Measurements from ENCODE around the gene YWHAH.

DNA sequence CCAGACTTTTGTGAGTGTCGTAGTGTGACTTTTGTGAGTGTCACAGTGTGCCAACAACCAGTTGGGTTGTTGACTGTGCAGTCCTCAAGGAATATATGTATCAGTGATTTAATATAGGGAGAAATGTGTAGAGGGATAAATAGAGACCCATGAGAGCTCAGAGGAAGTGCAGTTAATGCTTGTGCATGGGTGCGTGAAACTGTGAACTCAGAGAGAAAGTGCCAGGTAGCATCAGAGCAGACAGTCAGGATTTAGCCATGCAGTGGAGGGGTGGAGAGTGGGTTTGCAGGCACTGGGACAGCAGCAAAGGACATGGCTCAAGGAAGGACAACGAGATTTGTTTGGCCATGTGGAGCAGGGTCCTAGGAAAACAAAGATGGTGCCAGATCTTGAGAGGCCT, 33.6 kb downstream of the YWHAH start:
- no peak for TF ChIP-seq EZH2 (IDR thresholded peaks at IDR 0.05; ENCODE audit: borderline replicate concordance)
- TF ChIP-seq, protein P1, sequence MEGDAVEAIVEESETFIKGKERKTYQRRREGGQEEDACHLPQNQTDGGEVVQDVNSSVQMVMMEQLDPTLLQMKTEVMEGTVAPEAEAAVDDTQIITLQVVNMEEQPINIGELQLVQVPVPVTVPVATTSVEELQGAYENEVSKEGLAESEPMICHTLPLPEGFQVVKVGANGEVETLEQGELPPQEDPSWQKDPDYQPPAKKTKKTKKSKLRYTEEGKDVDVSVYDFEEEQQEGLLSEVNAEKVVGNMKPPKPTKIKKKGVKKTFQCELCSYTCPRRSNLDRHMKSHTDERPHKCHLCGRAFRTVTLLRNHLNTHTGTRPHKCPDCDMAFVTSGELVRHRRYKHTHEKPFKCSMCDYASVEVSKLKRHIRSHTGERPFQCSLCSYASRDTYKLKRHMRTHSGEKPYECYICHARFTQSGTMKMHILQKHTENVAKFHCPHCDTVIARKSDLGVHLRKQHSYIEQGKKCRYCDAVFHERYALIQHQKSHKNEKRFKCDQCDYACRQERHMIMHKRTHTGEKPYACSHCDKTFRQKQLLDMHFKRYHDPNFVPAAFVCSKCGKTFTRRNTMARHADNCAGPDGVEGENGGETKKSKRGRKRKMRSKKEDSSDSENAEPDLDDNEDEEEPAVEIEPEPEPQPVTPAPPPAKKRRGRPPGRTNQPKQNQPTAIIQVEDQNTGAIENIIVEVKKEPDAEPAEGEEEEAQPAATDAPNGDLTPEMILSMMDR (IDR thresholded peaks at IDR 0.05; ENCODE audit: poor library complexity): no peak
- TF ChIP-seq EZH2phosphoT487 (IDR thresholded peaks at IDR 0.05; ENCODE audit: low read depth, severe bottlenecking, unreplicated experiment): no peak
